NCI-H1417 treated with DMSO at 0.1 percent for 48 hours (cell line): ENCODE results near the gene PSMD6.
A peak's percentile ranks its signal among the peaks of the same experiment; 100 is the strongest.

ENCODE experiments used
- DNase-seq: peaks from one replicate; lab custom pipeline; 2025; lab: John Stamatoyannopoulos, UW

PSMD6 gene

DNA sequence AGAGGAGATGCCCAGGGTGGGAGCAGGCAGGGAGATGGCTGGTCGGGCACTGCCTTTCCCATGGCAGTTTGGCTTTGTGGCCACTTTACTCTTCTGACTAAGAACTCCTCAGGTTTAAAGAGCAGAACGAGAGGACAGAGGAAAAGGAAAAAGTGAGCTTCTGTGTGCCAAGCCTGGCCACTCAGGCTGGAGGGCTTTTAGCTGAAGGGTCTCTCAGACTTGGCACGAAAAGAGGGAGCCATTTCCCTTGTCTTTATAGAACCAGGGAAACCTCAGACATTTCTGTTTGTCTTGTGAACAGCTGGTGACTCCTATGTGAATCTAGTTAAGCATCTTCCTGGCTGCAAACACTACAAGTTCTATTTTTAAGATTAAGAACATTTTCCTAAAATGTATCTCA lies 23.3 kb upstream of the PSMD6 start:
- DNase-seq = no peak

DNA sequence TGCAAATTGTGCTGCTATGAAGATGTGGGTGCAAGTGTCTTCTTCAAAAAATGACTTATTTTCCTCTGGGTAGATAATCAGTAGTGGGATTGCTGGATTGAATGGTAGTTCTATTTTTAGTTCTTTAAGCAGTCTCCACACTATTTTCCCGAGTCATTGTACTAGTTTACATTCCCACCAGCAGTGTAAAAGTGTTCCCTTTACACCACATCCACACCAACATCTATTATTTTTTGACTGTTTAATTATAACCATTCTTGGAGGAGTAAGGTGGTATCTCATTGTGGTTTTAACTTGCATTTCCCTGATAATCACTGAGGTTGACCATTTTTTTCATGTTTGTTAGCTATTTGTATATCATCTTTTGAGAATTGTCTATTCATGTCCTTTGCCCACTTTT lies 19.7 kb upstream of the PSMD6 start:
- no peak for DNase-seq

DNA sequence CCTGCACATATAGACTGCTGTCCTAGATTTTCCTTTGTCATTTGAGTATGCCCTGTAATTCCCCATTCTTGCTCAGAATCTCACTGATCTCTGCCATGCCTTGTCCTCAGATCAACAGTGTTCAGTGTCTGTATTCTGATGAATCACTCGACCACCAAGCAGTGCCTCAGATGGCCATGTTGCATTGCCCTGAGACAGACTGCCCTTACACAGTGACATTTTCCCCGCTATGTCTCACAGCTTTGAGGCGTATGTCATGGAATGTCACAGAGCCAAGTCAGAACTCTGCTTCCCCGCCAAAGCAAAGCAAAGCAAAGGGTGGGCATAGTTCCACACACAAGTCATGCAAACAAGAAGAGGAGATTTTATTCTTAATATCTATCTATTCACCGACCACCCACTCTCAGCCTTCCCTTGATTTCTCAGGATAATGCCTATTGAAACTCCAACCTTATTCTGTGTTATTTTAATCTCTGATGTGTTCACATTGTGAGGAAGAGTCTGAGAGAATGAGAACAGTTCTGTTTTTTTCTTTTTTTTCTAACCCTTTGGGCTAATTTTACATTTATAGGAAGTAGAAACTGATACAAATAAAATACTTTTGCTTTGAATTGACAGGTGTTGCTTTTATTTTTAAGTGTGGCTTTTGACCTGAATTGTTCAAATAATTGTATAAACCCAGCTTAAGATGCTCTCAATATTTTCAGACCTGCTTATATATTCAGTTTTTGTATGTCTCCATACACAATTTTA lies 16.9 kb upstream of the PSMD6 start:
- no peak for DNase-seq

DNA sequence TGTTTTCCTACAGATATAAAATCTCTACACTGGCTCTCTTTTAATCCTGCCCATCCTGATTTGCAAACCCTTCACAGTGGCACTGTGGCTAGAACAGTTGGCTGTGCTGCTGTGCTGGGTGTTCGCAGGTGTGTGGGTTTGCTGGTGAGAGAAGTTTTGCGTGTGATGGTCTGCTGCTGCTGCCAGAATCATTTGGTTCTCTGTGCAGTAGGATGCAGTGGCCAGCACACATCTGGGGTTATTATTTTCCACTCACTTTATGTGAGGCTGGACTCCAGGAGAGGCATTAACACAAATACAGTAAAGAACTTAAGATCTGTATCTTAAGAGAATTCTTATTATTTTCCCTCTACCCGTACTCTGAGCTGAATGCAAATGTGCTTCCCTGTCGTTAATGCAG lies 16.0 kb upstream of the PSMD6 start:
- DNase-seq = no peak

DNA sequence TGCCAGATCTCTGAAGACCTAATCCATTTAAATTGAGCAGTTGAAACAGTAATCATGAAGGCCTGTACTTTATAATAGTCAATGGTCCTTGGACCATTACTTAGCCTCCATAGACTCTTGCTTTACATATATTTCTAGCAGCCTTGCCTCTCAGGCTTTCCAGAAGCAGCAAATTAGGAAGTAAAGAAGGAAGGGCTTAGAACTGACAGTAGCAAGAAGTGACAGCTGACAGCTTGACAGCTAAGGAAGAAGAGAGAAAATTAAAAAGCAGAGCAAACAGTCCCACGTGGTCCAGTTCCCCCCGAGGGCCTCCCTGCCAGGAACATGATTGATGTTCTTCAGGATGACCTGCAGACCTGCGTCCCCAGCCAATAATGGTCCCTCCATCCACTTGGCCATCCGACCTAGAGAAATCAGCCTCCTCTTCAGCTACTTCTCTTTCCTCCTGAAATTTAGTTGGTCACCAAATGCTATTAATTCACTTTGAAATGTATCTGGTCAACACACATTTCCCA lies 15.0 kb upstream of the PSMD6 start:
- DNase-seq = no peak

DNA sequence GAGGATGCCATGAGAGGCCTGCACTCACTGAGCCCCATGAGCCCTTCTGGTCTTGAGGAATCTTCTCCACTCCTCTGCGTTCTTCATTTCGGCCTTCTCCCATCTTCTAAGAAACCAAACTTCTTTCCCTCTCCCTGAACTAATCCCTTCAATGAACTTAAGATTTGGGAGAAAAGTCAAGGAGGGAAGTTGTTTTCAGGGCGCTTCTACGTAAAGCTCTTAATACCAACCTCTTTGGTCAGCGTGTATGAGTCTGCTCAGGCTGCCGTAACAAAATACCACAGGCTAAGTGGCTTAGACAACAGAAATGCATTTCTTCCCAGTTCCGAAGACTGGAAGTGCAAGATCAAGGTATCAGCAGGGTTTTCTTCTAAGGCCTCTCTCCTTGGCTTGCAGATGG lies 13.8 kb upstream of the PSMD6 start:
- no peak for DNase-seq

DNA sequence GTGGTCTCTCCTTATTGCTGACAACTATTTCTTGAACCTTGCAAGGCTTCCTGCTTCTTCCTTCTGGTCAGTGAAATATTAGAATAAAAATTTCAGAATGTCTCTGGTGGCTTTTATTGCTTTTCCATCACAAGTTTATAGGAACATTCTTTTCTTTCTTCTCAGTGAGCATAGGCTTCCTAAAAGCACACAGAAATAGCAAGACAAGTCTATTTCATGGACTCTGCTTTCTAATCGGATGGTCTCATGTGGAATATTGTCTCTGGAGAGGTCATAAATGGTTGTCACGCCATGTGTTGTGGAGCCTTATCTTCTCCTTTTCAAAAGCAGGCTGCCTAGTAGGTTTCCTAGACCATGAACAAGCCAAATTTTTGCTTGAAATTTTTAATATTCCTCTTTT lies 9.8 kb upstream of the PSMD6 start:
- no peak for DNase-seq

DNA sequence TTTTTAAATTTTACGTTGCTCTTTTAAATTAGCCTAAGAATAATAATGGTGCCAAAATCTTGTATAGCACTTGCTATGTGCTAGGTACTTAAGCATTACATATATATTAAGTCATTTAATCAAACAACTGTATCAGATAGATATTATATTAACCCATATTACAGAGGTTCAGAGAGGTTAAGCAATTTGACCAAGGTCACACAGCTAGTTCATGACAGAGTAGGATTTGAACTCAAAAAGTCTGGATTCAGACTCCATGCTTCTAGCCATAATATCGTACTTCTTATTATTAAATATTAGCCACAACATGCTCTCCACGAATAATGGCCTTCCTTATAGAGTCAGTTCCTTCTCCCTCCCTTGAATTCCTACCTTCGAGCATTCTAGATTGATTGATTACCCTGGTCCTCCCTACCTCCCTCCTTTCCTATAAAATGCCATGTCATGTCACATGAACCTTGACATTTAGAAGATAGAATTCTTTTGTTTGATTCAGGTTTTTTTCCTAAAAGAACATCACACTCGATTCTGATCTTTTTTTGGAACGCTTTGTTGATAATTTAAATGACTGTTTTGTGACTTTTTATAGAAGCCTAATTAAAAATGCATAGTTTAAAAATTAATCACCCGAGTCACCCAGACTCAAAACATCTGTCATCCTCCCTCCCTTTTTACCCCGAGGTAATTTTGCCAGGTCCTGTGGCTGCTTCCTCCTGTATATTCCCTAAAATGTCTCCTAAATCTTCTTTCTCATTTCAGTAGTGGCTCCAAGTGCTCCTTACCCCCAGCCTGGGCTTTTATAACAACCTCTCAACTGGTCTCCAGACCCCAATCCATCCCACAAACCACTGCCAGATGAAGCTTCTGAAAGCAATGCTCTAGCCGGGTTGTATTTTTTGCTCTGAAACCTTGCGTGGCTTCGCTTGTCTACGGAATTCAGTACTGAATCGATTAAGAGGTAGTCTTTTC lies 8.5 kb upstream of the PSMD6 start:
- DNase-seq = no peak

DNA sequence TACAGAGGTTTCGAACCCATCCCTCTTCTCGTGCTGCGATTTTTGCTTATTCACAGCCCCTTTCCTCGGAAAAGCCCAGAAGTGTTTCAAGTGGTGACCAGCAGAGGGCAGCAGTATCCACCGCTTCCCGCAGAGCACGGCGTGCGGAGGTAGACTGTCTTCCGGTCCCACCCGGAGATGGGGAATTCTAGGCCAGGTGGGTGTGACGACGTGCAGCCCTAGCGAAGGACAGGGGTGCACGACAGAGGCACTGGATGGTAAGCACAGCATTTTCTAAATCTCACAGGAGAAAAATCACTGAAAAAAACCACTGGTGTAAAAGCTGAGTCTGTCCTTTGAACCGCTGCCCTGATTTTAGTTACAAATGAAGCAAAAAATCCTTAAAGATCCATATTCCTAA lies 7.4 kb upstream of the PSMD6 start:
- DNase-seq = peak; percentile 11

DNA sequence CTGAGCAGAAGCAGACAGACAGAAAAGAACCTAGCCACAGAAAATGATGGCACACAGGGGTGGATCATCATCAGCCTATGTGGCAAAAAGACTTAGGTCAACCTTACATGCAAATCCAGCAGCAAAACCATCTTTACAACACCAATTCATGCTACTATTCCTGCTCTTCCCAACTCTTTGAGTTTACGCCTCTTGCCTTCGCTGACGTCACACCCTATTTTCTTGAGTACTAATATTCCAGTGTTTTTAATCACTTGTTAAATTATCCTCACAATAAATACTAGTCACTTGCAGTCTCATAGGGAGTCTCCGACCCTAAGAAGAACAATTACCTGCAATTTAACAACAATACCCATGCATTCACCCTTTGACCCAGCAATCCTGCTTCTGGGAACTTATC lies 6.0 kb upstream of the PSMD6 start:
- no peak for DNase-seq

DNA sequence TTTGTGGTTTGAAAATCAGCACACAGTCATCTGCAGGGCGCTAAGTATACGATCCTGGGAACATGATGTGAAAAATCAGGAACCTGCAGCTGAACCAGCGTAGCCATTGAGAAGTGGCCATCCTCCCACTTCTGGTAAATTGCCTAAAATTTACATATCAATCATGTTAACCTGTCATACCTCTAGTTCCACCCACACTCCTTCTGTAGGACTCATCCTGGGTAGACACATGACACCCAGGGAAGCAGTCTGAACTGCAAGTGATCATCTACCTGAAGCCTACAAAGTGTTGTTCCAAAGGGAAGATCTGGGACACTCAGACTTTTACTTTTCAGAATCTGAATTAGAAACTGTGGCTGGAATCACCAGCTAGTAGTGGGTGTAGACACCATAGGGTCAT lies 5.5 kb upstream of the PSMD6 start:
- no peak for DNase-seq

DNA sequence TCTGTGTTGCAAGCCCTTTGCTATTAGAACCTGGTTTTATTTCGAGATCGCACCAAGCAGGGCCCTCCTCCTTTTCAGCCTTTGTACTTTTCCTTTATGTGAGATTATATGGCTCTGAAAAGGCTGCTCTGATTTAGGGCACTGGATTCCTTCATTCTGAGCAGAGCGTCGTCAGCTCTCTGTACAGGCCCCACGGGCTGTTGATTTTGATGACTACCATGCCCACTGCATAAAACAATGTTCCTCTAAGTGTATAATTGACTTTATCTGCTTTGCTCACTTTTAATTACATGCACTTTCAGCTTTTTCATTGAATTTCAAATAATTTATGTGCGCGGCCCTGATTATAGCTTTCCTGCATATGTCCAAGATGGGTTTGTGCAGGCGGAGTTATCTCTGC lies 4.4 kb upstream of the PSMD6 start:
- DNase-seq = no peak

DNA sequence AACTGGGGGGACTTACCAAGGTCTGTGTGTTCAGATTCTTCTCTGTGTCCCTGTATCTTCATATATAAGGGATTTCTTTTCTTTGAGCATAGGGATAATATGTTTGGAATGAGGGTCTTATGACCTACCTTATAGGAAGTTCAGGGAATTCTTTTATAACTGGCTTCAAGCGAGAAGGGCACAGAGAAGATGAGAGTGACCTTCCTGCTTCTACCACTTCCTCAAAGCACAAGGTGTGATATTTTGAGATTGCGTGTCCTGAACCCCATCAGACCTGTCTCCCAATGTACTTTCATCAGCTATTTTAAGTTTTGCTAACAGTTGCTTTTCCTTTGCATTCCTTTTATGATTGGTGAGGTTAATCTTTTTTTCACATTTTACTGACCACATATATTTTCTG lies 3.1 kb upstream of the PSMD6 start:
- no peak for DNase-seq

DNA sequence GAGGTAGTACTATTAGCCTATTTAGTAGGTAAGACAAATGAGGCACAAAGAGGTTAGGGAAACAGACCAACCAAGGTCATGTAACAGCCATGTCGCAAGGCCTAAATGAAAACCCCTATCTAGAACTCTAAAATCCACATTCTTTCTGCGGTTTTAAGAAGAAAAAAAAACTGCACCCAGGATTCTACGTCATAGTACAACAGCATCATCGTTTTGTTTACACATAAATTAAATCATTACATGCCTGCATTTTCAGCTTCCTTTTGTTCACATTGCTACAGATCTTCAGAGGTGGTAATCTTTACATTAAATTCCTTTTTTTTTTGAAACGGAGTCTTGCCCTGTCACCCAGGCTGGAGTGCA lies 548 bp upstream of the PSMD6 start:
- no peak for DNase-seq

DNA sequence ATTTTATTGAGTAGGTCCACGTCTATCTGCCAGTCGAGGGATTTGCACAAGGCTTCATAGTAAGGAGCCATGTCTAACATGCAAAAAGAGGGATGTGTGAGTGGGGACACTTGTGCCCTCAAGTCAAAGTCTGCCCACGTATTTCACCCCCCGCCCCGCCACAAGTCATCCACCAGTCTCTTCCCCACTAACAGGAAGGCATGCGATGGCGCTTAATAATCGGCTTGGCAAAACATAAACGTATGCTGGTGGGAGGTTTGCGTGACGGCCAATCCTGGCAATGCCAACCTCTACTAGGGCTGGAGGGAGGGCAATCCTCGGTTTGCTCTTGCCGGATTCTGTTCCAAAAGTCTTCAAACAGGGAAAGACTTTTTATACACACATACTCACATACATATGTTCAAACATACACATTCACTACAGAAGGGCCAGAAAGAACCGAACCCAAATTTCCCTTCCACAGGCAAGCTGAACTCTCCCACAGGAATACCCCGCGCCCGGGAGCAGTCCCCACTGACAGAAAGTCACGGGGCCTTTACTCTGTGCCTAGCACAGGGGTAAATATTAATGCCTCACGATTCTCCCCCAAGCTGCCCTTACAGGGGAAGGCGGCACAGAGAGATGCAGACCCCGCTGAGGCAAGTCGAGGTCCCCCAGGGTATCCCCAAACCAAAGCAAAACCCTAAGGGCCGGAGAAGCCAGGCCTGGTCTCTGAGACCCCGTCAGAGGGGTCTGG lies 675 bp downstream of the PSMD6 start:
- no peak for DNase-seq

DNA sequence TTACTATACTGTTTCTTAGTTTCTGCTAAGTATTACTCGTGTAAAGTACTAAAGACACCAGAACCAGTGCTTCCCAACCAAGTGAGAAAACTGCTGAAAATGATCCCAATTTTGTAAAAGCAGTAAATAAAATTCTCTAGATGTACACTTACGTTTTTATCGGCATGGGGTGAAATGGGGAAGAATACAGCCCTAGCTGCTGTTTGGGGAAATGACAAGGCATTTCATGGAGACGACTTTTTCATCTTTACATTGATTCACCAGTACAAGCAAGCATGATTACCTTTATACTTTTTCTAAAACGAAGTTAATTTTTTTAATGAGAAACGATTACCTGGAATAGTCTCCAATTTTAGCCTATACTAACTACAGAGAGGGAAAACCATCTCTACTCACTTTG lies 1.4 kb downstream of the PSMD6 start:
- no peak for DNase-seq

DNA sequence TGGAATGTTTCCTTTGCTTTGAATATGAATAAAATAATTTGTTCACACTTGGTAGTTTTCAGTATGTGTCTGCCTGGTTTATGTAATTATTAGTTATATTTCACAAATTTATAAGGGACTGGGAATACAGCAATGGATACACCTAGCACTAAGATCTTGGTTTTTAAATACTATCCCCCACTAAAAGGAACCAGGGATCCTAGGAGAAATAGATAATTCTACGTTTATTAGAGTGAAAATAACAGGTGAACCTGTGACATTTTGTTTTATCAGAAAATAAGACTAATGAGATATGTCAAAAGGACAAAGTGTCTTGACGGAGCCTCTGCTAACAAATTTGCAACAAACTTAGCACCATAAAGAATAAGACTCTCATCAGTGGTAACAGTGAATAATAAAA lies 3.4 kb downstream of the PSMD6 start:
- DNase-seq = no peak

DNA sequence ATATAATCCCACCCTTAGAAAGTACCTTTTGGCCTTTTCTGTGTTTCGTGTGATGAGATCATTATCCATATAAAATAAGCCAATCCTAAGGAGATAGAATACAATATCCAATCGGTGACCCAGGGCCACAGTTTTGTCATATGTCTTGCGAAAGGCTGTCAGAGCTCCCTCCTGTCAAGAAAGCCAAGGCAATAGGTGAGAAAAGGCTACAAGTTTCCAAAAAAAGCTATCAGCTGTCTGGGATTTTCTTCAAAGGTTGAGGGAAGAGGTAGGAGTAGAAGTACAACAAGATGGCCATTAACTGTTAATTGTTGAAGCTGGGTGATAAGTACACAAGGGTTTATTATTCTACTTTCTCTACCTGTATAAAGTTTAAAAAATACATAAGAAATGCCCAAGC lies 4.0 kb downstream of the PSMD6 start:
- no peak for DNase-seq

DNA sequence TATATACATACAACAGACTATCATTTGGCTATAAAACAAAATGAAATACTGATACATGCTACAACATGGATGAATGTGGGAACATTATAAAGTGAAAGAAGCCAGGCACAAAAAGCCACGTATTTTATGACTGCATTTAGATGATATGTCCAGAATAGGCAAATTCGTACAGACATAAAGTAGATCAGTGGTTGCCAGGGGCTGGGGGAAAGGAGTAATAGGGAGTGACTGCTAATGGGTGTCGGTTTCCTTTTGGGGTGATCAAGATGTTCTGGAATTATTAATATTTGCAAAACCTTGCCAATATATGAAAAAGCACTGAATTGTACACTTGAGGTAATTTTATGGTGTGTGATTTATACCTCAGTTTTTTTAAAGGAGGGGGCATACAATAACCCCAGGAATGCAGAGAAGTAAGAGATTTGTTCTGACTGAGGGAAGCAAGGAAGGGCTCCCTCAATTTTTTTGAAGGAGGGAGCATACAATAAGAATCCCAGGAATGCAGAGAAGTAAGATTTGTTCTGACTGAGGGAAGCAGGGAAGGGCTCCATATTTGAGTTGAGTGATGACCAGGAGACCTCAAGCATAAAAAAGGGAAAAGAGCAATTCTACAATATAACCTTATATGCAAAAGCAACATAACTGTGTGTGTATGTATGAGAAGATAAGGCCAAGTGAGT lies 6.2 kb downstream of the PSMD6 start:
- DNase-seq = no peak

DNA sequence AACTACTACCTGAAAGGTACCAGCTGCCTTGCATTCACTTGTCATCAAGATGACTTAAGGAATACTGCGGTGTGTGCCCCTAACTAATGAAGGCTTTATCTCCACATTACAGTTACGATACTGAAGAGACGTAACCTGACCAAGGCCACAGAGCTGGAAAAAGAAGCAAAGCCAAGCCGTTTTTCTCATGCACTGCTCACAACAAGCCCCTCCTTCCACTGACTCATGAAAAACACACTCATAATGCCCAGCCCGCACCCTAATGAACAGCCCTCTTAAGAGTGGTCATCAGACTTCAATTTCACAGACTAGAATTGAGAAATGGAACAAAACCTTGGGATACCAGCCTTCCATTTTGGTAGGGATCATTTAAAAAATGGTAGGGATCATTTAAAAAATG lies 11.6 kb downstream of the PSMD6 start:
- no peak for DNase-seq

DNA sequence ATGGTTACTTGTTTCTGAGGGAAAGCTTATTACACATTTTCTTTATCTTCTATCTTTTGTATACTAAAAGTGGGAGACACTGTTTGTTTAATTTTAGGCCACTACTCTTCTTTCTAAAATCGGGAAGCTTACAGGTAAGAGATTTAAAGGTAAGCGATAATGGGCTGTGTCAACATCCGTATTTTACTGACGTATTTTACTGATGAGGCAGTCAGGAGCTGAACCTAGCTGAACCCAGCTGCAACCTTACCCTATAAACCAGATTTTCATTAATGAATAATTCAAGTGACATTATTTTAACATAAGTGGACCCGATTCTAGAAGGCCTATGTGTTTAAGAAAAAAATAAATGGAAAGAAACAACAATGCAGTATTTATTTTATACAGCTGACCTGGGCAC lies 13.1 kb downstream of the PSMD6 start:
- no peak for DNase-seq

DNA sequence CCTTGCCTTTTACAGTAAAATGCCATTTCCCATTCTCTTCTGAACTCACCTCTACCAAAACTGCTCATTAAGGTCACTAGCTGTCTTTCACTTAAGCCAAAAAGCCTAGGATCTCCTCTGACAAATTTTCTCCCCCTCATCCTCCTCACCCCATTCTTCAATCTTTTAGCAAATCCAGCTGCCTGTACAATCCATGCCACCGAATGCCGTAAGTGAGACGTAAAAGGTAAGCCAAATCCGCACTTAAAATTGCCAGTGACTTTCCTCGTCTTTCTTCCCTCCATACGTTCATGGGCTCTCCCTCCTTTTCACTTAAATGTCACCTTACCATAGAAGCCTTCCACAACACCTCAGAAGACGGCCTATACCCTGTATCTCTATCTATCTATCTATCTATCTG lies 13.8 kb downstream of the PSMD6 start:
- no peak for DNase-seq
